Lung (tissue), 12 donors: ENCODE results near the gene OR10AD1. TPM values are rescaled to one million over a fixed set of nuclear protein-coding genes. Genes with fewer than 3 reads are reported as not detected.
A peak's percentile ranks its signal among the peaks of the same experiment; 100 is the strongest.

Experiments used
- ATAC-seq: fragments of 200-7000 bp; cut with Tn5 transposase; one replicate; pipeline ENCODE4 v1.9.1; 2020; ENCODE audit warnings: moderate number of reproducible peaks; ENCODE audit not compliant: insufficient read depth, low FRiP score
- DNase-seq, 3 donors: peaks; one replicate each; pipeline ENCODE4 v3.0.0-alpha.2; 2013 to 2017
- H3K27ac ChIP-seq, 2 donors: one replicate each; pipeline ENCODE4 v1.5.1; 2013; ENCODE audit warnings: mild to moderate bottlenecking in 2 of 2, moderate library complexity in 2 of 2, control low read depth in 1 of 2, inconsistent platforms in 1 of 2, low read depth in 1 of 2, low read length in 1 of 2
- H3K27me3 ChIP-seq, 3 donors: one replicate each; pipeline ENCODE4 v1.5.1; 2013; ENCODE audit warnings: low read length in 2 of 3; ENCODE audit not compliant: control insufficient read depth in 3 of 3, insufficient read depth in 3 of 3
- H3K36me3 ChIP-seq, 4 donors: one replicate each; pipeline ENCODE4 v1.5.1; 2013; ENCODE audit warnings: low read length in 4 of 4, mild to moderate bottlenecking in 1 of 4, moderate library complexity in 1 of 4; ENCODE audit not compliant: control insufficient read depth in 4 of 4, insufficient read depth in 4 of 4
- H3K4me1 ChIP-seq, 5 donors: one replicate each; pipeline ENCODE4 v1.5.1; 2013; ENCODE audit warnings: low read length in 5 of 5, mild to moderate bottlenecking in 2 of 5, moderate library complexity in 1 of 5; ENCODE audit not compliant: control insufficient read depth in 5 of 5, insufficient read depth in 5 of 5
- H3K4me3 ChIP-seq: one replicate; pipeline ENCODE4 v1.5.1; 2013; ENCODE audit warnings: mild to moderate bottlenecking, control low read depth, moderate library complexity
- H3K9ac ChIP-seq, 2 donors: one replicate each; pipeline ENCODE4 v1.5.1; 2013; ENCODE audit warnings: low read length in 2 of 2, control low read depth in 1 of 2; ENCODE audit not compliant: insufficient read depth in 1 of 2
- H3K9me3 ChIP-seq, 4 donors: one replicate each; pipeline ENCODE4 v1.5.1; 2013; ENCODE audit warnings: low read length in 3 of 4, mild to moderate bottlenecking in 1 of 4, moderate library complexity in 1 of 4; ENCODE audit not compliant: control insufficient read depth in 4 of 4, insufficient read depth in 3 of 4
- CTCF ChIP-seq: IDR thresholded peaks from 2 replicates; pipeline ENCODE4 v1.5.1; 2012; ENCODE audit warnings: mild to moderate bottlenecking; ENCODE audit errors: control extremely low read depth, extremely low read depth
- WGBS, 2 donors: extraction: QIAGEN DNeasy Blood & Tissue Kit; methylation state at CpG; one replicate each; pipeline ENCODE4 v1.1.7; 2013; 5-methylcytosine and 5-hydroxymethylcytosine counted together
- polyA plus RNA-seq, 2 donors: library from polyadenylated mRNA; stranded (reverse); fragments of 200-250 nt; gene quantifications; one replicate each; pipeline ENCODE4 v1.2.1, GENCODE V29; 2013
- total RNA-seq, 2 donors: library from RNA; depleted of rRNA in 1 of 2; stranded (reverse); fragments of >200 nt in 1 of 2; gene quantifications; one replicate each; pipeline ENCODE4 v1.2.1, GENCODE V29; 2014 to 2021
- donor health status: control.
- donor health status: control.
- donor health status: Bipolar disorder and iron deficiency.
- donor health status: healthy.
- donor health status: DM: yes; HTN: yes; CAD: no.

OR10AD1 gene
- total and polyA plus RNA-seq, 4 donors = not detected

- Histone ChIP-seq H3K27ac (no peak overlapping the region), H3K9me3 (no peaks in the 10 kb centered on the region), H3K9ac (no peak overlapping the region), H3K4me1 (peaks cover 0 to 13% (median 4%) of the 10 kb centered on the region in 5 donors), H3K27me3 (peaks cover 0 to 29% (median 22%) of the 10 kb centered on the region in 3 donors), H3K36me3 (no peaks in the 10 kb centered on the region), H3K4me3 (no peak overlapping the region)
- no peak for ATAC-seq
- no peak for TF ChIP-seq CTCF
- 65 to 83% methylated on average over 4 of the region's 4 CpGs for WGBS, 2 donors
- DNase-seq = no peak
These were observed 25.1 kb downstream of the OR10AD1 start for GRCh38 chr12:48177982-48178381.

- no peak for TF ChIP-seq CTCF
These were observed 26.7 kb downstream of the OR10AD1 start for GRCh38 chr12:48176417-48176751.

GRCh38 chr12:48175613-48176416, 27.3 kb downstream of the OR10AD1 start:
- peaks cover 0 to 9% (median 0%) of the 10 kb centered on the region in 5 donors for H3K4me1 ChIP-seq
- H3K9ac ChIP-seq = no peak overlapping the region
- TF ChIP-seq CTCF = no peak
- peaks cover 0 to 8% (median under 1%) of the 10 kb centered on the region in 3 donors for H3K27me3 ChIP-seq
- H3K4me3 ChIP-seq = no peak overlapping the region
- 60 to 67% methylated on average over 3 of the region's 3 CpGs for WGBS, 2 donors
- H3K27ac ChIP-seq = no peak overlapping the region
- ATAC-seq (no peak), DNase-seq (peak in 2 of 3 donors; percentile 56 to 58)
- H3K36me3 ChIP-seq = no peaks in the 10 kb centered on the region
- no peaks in the 10 kb centered on the region for H3K9me3 ChIP-seq

More at GRCh38 chr12:48176417-48176751, 26.7 kb downstream of the OR10AD1 start:
- no peaks in the 10 kb centered on the region for H3K9me3 ChIP-seq
- H3K27me3 ChIP-seq = peaks cover 0 to 13% (median 6%) of the 10 kb centered on the region in 3 donors
- H3K27ac ChIP-seq = no peak overlapping the region
- H3K9ac ChIP-seq = no peak overlapping the region
- ATAC-seq (no peak), DNase-seq (no peak)
- no peaks in the 10 kb centered on the region for H3K36me3 ChIP-seq
- H3K4me1 ChIP-seq = peaks cover 0 to 9% (median 0%) of the 10 kb centered on the region in 5 donors
- no peak overlapping the region for H3K4me3 ChIP-seq

- no peak overlapping the region for H3K4me3 ChIP-seq
- H3K27ac ChIP-seq = no peak overlapping the region
- H3K9me3 ChIP-seq = no peaks in the 10 kb centered on the region
- 85 to 91% methylated on average over 19 of the region's 19 CpGs for WGBS, 2 donors
- no peak for TF ChIP-seq CTCF
- H3K36me3 ChIP-seq = no peaks in the 10 kb centered on the region
- no peak overlapping the region for H3K9ac ChIP-seq
- no peaks in the 10 kb centered on the region for H3K4me1 ChIP-seq
- no peak for ATAC-seq
- DNase-seq = no peak
- no peaks in the 10 kb centered on the region for H3K27me3 ChIP-seq
These were observed 34.1 kb downstream of the OR10AD1 start for GRCh38 chr12:48169011-48169410.
